GM18858 (cell line): ENCODE measurements around the gene IGFBP6.
"Not testable (repeated sequence)": the region's sequence is repeated elsewhere in the genome, so short reads cannot be mapped to it uniquely, and the experiment has no call there.

Experiments
- ATAC-seq: cut with Tn5 transposase; IDR thresholded peaks from one replicate; pipeline ENCODE4 v1.9.1; 2021; ENCODE audit not compliant: unreplicated experiment

IGFBP6 gene

DNA sequence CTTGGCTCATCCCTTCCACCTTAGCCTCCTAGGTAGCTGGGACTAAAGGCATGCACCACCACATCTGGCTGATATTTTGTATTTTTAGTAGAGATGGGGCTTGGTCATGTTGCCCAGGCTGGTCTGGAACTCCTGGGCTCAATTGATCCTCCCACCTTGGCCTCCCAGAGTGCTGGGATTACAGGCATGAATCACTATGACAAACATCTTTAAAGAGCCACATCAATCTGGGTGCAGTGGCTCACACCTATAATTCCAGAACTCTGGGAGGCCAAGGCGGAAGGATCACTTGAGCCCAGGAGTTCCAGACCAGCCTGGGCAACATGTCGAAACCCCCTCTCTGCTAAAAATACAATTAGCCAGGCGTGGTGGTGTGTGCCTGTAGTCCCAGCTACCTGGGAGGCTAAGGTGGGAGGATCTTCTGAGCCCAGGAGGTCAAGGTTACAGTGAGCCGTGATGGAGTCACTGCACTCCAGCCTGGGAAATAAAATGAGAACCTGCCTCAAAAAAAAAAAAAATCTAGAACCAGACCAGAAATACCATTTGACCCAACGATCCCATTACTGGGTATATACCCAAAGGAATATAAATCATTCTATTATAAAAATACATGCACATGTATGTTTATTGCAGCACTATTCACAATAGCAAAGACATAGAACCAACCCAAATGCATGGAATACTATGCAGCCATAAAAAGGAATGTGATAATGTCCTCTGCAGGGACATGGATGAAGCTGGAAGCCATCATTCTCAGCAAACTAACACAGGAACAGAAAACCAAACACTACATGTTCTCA lies 2.5 kb upstream of the IGFBP6 start:
- ATAC-seq, result not testable (repeated sequence)

- ATAC-seq, result not testable (repeated sequence)
These were observed 1.9 kb upstream of the IGFBP6 start for GRCh38 chr12:53095596-53095895.

DNA sequence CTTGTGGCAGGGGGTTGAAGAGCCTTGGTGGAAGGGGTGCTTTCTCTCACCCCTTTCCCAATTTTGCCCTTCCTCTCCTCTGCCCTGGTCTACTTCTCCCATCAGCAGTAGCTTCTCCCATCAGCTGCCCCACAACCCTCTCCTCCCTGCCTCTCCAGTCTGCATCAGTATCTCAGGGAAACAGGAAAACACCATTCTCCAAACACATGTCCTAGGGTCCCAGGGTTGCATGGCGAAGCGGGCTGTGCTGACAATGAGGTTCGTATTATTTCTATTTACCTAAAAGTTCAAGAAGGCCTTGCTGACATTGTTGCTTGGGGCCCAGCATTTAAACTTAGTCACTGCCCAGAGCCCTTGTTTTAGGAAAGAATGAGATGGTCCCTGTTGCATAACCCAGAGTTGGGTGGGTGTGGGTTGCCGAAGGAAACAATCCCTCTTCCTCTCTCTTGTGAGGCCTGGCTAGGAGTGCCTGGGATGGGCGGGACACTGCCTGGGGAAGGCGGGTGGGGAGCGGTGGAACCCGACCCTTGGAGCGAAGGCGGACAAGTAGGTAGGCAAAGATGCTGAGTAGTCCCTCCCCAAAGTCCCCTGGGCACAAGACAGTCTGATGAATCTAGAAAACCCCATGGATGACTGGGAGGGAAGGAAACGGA lies 1.3 kb upstream of the IGFBP6 start:
- ATAC-seq, result no peak

DNA sequence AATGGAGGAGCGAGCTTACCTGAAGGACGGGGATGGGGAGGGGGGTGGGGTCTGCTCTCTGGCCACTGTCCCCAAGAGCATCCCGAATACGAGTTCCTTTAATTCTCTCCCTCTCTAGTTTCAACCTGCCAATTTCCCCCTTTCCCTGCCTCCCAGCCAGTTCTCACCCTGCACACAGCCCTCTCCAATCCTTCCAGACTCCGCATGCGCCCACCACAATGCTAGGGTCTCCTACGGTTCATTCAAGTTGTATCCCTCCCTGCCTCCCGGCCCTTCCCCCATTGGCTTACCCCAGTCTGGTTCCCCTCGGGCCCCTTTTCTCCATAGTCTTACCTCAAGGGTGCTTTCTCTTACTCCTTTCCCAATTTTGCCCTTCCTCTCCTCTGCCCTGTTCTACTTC lies 708 bp upstream of the IGFBP6 start:
- ATAC-seq, result no peak

DNA sequence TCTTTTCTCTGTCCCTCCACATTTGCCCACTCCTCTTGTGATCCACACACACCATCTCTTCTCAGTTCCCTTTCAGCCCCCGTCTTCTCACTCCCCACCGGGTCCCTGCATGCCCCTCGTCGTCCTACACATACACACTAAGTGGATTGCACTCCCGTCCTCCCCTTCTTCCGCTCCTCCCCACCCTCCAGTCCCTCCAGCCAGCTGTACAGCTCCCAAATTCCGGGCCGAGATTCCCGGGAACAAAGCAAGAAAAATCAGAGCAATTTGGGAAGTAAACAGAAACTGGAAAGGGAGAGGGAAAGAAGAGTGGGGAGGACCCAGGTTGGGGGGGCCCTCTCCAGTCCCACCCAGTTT lies 282 bp upstream of the IGFBP6 start:
- no peak for ATAC-seq

DNA sequence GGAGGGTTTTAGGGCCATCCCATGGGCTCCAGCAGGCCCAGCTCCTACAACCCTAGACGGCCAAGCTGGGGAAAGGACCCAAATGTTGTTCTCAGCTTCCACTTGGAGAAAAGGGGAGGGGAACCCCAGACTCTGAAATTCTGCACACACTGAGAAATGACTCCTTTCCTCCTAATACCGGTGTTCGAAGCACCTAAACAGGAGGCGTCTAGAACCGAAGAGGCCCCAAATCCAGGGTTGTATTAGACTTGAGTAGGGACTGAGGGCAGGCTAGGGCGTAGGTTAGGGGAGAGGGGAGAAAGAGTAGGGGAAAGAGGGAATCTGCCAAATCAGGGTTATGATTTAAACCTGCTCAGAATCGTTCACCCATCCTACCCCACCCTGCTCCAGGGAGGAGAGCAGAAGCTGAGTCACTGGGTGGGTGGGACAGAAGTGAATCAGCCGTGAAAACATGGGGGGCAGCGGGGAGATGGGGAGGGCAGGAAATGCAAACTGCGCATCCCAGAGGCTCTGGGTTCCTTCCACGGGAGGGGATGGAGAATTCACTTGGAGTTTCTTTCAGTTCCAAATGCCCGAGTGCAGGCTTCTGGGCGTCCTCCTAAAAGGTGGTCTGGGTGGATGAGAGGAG lies 1.0 kb downstream of the IGFBP6 start:
- ATAC-seq, result no peak

DNA sequence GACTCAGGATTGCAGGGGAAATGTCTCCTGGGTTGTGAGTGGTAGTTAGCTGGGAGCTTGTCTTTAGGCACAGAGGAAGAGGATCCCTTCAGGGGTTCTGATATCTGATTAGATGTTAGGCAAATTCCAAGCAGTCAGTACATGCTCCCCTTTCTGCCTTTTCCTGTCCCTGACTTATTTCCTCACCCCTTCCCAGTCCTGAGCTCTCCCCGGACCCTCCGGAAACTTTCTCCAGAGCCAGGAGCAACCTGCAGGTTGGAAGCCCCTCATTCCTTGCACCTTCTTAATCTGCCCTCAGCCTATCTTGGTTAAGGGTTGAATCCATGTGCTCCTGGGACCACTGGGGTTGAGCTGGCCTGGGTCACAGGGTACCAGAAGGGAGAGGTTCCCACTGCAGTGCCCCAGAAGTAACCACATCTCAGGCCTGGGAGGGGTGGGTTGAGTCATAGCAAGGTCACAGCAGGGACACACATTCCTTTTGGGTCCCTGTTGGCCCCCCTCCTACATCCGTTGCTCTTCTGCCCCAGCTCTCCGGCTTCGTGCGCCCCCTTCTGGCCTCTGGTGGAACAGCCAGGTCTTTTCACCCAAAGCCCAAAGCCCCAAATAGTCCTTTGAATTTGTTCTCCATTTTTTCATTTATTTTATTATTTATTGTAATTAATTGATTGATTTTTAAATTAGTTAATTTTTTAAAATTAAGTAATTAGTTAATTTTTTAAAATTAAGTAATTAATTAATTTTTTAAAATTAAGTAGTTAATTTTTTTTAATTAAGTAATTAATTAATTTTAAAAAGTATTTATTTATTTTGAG lies 1.8 kb downstream of the IGFBP6 start:
- no peak for ATAC-seq

DNA sequence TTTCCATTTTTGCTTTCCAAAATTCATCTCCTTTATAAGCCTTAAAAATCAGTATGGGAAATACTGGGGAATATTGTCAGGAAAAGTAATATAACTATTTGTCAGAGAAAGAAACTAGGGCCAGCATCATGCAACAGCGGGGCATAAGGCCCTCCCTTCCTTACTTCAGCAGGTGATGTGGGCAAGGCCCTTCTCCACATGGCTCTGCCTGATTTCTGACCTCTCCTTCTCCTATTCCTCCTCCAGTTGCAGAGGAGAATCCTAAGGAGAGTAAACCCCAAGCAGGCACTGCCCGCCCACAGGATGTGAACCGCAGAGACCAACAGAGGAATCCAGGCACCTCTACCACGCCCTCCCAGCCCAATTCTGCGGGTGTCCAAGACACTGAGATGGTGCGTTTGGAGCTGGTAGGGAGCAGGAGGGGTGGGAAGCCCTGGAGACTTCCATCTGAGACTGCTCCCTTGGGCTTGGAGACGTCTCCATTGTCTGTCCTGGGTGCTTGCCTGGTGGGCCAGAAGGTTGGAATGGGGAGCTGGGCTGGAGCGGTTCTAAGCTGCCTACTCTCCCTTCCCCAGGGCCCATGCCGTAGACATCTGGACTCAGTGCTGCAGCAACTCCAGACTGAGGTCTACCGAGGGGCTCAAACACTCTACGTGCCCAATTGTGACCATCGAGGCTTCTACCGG lies 3.1 kb downstream of the IGFBP6 start:
- no peak for ATAC-seq

DNA sequence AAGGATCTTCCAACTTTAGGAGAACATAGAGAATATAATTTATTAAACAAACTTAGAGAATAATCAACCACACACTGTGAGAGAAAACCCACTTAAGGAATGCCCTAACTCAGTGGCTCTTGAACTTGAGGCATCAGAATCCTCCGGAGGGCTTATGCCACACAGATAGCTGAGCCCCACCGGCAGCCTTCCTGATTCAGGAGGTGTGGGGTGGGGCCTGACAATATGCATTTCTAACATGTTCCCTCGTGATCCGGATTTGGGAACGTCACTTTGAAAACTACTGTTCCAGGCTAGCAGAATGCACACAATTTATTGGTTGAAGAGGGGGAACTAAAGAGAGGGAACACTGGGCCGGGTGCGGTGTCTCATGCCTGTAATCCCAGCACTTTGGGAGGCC lies 3.8 kb downstream of the IGFBP6 start:
- no peak for ATAC-seq

DNA sequence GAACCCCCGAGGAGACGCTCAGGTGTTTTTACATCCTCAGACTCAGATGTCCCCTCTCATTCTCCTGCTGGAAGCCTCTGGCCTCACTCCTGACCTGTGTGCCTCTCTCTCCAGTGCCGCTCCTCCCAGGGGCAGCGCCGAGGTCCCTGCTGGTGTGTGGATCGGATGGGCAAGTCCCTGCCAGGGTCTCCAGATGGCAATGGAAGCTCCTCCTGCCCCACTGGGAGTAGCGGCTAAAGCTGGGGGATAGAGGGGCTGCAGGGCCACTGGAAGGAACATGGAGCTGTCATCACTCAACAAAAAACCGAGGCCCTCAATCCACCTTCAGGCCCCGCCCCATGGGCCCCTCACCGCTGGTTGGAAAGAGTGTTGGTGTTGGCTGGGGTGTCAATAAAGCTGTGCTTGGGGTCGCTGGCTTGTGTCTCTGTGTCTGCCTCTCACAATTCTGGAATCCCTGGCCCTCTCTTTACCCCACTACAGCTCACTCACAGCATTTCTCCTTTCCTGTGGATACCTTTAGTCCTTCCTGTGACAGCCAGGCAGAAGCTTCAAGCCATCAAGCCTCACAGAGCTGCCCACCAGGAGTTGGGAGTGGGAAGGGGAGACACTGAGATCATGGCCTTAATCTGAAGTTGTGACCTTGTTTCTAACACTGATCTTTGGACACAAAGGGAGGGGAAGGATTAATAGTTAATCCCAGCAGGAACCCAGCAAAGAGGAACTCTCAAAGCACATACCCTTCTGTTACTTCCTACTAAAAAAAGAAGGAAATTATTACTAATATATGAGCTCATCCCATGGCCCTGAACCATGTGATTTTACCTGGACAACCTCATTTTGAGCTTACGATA lies 4.7 kb downstream of the IGFBP6 start:
- ATAC-seq, result no peak

DNA sequence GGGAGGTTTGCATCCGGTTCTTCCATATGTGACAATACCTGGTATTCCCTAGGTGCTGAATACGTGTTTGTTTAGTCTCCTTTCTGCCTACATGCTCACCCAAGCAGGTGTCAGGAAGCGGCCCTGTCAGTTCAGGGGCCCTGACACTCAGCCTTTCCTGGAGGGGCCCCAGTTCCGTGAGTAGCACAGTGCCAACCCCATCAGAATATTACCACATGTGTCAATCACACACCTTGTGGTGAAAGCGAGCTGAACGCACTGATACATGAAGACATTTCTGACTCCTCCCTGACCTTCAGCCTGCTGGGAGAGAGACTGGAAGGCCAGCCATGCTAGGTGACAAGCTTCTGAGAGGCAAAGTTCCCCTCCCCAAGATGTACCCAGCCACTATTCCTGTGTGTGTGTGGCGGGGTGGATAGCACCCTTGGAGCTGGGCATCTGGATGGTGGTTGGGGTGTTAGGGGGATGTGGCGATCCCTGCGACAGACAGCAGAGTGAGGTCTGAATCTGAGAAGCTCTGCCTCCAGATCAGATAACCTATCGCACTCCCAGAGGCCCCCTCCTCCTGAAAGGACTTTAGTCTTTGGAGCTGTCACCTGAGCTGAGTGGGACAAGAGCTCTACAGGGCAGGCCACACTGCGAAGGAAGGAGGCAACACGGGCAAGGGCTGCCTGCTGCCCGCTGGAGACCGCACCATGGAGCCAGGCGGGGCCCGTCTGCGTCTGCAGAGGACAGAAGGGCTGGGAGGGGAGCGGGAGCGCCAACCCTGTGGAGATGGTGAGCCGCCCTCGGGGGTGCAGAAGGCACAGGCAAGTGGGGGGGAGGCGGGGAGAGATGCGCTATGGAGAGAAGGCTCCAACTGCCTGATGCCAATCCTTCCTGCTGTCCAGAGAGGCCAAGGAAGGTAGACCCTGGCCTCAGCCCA lies 5.7 kb downstream of the IGFBP6 start, which contains the start of gene SOAT2:
Gene SOAT2, plus strand, starts transcription at position 604 of the 925 bp plus-strand sequence. Its CDS starts 92 bp downstream, at position 696.
- ATAC-seq, result no peak

DNA sequence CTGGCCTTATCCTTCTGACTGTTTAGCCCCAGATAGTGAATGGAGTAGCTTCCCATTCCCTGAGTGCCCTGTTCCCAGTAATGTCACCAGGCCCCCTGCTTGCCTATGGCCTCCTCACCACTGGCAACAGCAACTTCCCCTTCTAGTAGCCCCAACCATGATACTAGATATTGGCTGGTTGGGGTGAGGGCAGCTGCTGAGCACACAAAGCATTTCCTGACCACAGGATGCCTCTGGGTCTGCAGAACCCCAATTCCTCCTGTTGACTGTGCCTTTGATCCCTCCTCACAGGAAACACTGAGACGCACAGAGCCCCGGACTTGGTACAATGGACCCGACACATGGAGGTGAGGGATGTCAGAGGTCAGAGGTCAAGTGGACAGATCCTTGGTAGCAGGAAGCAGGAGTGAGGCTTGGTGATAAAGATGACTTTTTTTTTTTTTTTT lies 6.4 kb downstream of the IGFBP6 start:
- ATAC-seq, result no peak

GRCh38 chr12:53105256-53105655 lies 7.8 kb downstream of the IGFBP6 start:
- no peak for ATAC-seq

- ATAC-seq, result no peak
These were observed 8.4 kb downstream of the IGFBP6 start for GRCh38 chr12:53105712-53106439.

GRCh38 chr12:53107122-53107521 lies 9.7 kb downstream of the IGFBP6 start:
- no peak for ATAC-seq

- ATAC-seq, result not testable (repeated sequence)
These were observed 15.0 kb downstream of the IGFBP6 start for GRCh38 chr12:53112431-53112830.

DNA sequence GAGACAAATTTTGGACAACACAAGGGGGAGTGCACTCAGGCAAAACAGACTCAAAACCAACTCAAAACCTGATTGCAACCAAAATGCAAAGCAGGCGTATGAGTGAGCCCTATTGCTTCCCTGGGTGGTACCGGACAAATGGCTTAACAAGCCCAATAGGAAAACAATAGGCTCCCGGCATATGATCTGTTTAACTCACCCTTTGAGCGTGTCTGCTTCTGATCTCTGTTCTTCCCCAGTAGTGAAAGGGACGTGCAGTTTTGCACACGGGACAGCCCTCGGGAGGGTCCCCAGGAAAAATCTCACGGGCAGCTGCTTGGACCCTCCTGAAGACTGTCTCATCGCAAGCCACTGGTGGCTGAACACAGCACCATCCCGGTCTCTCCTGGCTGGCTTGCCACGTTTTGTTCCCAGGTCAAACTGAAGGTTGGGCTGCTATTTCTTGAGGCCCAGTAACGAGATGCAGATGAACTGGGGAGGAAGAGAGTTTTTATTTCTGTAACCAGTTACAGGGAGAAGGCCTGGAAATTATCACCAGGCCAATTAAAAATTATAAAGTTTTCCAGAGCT lies 15.8 kb downstream of the IGFBP6 start:
- no peak for ATAC-seq

GRCh38 chr12:53113951-53114350 lies 16.5 kb downstream of the IGFBP6 start:
- ATAC-seq, result no peak
